Fibroblast of skin of back (primary cell): ENCODE data around the gene RNU1-2.
"Not testable (repeated sequence)": the region's sequence is repeated elsewhere in the genome, so short reads cannot be mapped to it uniquely, and the experiment has no call there.

ENCODE experiments used
- DNase-seq: peaks from one replicate; pipeline ENCODE4 v3.0.0-alpha.2; 2013

Gene RNU1-2

DNA sequence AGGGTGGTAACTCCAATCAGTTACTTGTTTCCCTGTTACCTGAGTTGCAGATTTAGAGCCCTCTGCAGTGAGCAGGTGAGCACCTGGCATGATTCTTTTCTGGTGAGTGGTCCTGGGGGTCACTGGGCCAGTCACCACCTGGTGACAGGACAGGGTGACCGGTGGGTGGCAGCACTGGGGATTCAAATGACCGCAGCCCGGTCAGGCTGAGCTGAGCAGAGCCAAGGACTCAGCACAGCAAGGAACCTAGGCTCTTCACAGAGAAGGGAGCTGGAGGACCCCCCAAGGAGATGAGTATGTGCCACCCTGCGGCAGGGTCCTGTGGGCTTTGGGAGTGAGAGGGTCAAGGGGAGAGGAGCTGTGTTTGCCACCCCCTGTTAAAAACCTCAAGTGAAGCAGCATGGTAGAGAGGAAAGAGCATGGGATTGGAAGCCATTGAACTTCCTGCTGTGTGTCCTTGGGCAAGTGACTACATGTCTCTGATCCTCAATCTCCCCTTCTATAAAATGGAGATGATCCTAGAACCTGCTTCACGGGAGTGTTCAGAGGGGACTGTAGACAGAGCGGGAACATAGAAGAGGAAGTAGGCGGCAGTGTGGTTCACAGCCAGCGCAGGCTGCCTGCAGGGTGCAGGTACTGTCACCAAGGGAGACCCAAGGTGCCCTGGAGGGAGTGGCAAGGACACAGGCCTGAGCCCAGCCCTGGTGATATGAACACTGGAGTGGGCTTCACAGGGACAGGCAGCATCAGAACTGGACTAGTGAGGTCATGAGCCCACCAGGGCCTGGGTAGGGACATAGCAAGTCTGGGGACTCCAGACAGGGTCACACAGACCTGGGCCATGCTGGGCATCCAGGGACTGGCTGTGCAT, 16.3 kb downstream of the RNU1-2 start:
- DNase-seq = not testable (repeated sequence)

DNA sequence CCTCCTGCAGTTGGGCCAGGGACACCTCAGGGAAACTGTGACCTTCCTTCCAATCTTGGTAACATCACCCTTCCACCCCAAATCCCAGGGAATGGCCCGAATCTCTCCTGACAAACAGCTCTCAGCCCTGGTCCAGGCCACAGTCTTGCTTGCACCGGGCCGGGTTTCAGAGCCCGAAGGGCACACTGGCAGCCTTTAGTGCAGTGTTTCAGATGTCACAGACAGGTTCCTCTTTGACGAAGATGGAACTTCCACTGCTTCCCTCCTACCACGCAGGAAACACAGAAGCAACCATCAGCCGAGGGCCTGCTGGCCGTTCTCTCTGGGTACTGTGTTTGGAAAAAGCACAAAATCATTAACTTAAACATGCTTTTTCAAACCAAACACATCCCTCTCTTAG, 17.0 kb downstream of the RNU1-2 start:
- not testable (repeated sequence) for DNase-seq

GRCh38 chr1:16913181-16913832, 17.5 kb downstream of the RNU1-2 start:
- no peak for DNase-seq

- DNase-seq = peak; percentile 95
Observed at GRCh38 chr1:16913833-16914662, 18.3 kb downstream of the RNU1-2 start.

DNA sequence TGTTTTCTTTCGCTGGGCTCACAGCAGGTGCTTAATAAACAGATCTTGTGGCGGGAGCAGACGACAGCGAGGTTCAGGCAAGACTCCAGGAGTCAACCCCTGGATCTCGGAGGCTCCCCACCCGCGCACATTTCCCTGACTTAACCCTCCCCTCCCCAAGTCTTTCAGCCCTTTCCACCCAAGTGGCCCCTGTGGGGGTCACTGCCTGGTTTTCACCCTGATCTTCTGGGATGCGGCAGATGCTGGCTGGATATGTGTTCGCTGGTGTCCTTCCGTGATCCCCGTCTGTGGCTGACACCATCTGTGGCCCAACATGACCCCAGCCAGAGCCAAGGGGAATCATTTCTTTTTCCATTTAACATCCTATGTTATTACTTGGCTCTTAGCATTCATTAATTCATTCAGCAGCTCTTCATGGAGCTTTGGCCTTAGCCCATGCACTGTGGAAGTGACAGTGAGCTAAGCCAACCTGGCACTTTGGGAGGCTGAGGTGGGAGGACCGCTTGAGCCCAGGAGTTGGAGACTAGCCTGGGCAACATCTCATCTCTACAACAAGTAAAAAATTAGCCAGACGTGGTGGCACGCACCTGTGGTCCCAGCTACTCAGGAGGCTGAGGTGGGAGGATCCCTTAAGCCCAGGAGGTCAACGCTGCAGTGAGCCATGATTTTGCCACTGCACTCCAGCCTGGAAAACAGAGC, 19.3 kb downstream of the RNU1-2 start:
- DNase-seq = not testable (repeated sequence)

- peak; percentile 17 for DNase-seq
Observed at GRCh38 chr1:16915627-16915973, 19.8 kb downstream of the RNU1-2 start.

- not testable (repeated sequence) for DNase-seq
Observed at GRCh38 chr1:16916036-16916880, 20.5 kb downstream of the RNU1-2 start.

DNA sequence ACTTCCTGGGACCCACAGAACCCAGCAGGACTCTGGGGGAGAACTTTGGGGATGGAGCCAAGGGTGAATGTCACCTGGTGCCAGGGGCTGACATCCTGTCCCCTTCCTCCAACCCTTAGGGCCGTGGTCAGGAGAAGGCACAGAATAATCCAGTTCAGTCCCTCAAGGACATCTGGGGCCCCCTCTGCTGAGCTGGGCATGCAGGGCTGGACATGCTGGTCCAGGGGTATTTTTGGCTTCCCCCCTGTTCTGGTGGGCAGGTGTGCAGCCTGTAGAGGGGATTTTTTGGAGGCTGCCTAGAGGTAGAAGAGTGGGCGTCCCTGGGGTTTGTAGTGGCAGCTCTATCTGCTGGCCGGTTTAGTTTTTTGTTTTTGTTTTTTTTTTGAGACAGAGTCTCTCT, 22.6 kb downstream of the RNU1-2 start:
- no peak for DNase-seq

GRCh38 chr1:16918936-16919665, 23.3 kb downstream of the RNU1-2 start:
- DNase-seq = not testable (repeated sequence)

DNA sequence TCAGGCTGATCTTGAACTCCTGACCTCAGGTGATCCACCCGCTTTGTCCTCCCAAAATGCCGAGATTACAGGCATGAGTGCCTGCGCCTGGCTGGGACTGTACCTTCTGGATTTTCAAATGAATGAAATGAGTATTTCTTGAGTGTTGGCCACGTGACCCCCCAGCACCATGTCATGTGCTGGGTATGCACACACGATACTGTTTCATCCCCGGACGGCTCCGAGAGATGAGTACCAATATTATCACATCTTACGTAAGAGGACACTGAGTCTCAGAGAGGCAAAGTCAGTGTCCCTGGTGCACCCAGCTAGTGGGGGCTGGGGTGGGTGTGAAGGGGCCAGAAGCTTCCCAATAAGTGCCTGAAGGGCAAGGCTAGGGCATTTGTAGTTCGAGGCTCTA, 25.2 kb downstream of the RNU1-2 start:
- no peak for DNase-seq

DNA sequence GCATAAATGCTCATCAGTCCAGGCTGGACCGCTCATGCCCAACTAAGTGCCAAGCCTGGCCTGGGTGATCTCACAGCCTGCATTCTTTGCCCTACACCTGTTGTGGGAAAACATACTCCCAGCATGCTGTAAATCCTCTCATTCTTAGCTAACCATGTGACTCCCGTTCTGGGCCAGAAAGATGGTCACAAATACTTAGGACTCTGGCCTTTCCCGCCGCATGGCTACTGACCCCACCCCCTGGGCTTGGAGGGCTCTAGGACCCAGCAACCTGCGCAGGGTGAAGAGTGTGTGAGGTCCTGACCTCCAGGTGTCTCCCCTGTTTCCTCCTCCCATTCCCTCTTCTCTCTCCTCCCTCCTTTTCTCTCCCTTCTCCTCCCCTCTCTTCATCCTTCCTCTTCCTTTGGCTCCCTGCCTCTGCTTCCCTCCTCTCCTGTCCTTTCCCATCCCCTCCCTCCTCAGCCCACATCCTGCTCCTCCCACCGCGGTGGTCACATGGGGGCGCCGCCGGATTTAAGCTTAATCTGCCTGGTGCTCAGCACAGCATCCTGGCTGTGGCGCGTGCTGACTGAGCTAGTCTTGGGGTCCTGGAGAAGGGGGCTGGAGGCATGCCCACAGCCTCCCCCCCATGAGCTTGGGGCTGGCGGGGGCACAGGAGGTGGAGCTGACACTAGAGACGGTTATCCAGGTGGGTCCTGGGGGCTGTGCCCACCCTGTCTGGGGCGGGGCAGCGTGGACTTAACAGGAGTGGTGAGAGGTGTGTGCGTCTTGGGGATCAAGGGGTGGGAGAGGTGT, 25.8 kb downstream of the RNU1-2 start, which contains the start of gene CROCC:
Gene CROCC, plus strand, starts transcription at position 541 of the 795 bp plus-strand sequence. Its CDS starts 88 bp downstream, at position 629.
- peak; percentile 57 for DNase-seq

DNA sequence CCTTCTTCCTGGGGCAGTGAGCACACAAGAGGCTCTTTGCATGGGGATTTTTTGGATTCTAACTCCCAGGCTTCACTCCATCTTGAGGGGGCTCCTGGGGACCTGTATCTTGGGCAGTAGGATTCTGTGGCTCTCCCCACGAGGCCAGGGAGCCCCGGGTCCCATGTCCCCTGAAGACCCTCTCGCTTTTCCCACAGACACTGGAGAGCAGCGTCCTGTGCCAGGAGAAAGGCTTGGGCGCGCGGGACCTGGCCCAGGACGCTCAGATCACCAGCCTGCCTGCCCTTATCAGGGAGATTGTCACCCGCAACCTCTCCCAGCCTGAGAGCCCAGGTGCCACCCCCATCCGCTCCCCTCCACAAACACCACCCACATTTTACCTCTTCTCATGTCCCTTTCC, 26.7 kb downstream of the RNU1-2 start:
- DNase-seq = no peak

DNA sequence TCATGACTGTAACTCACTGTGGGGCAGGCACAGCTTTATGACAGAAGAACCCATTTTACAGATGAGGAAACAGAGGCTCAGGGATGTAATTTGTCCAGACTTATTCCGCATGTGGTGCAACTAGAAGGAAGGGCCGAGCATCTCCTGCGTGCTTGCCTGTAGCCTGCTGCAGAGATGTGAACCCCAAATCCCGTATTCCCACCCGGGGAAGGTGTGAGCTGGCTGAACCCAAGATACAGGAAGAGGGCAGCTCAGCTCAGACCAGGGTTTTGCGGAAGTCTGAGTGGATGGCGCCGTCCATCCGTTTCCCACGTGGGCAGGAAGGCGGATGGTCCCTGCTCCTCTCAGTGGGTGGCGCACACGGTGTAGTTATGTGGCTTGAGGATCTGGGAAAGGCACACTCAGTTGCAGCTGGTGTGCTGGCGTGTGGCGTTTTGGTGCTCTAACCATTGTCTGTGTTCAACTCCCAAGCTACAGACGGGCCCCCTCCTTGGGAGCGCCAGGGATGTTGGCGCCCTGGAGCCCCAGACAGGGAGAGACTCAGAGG, 27.2 kb downstream of the RNU1-2 start:
- DNase-seq = no peak

DNA sequence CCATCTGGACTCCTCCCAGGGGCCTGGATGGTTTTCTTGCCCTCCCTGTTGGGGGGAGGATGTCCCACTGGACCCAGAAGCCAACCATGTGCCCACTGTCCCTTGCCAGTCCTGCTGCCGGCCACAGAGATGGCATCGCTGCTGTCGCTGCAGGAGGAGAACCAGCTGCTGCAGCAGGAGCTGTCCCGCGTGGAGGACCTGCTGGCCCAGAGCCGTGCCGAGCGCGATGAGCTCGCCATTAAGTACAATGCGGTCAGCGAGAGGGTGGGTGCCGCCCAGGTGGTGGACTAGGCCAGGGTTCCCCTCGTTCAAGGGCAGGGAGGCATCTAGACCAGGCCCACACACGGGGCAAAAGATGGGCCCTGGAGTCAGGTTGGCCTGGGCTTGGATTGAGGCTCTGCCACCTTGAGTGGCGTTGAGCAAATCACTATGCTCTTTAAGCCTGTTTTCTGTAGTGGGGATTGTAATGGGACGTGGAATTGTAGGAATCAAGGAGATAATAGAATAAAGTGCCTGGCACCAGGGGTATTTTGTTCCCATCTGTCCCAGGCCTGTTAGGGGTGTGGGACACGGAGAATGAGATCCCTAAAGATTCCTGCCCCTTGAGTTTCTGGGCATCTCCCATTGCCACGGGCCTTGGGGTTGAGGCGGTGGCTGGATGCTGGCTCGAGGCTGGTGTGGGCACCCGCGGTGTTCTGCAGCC, 28.6 kb downstream of the RNU1-2 start:
- no peak for DNase-seq

DNA sequence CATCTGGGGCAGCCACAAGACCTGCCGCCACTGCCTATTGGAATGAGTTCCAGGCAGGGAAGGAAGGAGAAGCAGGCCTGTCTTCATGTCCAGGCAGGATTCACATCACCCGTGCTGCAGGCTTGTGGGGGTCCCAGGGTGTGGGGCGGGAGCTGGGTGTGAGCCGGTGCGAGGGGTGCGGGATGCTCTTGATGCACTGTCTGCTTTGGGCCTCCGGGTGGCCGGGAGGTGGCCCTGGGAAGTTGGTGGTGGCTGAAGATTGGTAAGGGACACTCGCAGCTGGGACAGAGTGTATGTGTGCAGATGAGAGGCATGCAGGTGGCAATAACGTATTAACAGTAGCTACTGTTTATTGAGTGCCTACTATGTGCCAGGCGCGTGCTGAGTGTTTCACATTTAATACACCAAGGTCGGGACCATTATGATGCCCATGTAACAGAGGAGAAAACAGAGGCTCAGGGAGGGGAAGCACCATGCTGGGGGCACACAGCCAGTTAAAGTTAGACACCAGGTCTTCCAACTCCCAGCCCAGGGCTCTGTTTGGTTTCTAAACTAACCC, 29.2 kb downstream of the RNU1-2 start:
- no peak for DNase-seq

DNA sequence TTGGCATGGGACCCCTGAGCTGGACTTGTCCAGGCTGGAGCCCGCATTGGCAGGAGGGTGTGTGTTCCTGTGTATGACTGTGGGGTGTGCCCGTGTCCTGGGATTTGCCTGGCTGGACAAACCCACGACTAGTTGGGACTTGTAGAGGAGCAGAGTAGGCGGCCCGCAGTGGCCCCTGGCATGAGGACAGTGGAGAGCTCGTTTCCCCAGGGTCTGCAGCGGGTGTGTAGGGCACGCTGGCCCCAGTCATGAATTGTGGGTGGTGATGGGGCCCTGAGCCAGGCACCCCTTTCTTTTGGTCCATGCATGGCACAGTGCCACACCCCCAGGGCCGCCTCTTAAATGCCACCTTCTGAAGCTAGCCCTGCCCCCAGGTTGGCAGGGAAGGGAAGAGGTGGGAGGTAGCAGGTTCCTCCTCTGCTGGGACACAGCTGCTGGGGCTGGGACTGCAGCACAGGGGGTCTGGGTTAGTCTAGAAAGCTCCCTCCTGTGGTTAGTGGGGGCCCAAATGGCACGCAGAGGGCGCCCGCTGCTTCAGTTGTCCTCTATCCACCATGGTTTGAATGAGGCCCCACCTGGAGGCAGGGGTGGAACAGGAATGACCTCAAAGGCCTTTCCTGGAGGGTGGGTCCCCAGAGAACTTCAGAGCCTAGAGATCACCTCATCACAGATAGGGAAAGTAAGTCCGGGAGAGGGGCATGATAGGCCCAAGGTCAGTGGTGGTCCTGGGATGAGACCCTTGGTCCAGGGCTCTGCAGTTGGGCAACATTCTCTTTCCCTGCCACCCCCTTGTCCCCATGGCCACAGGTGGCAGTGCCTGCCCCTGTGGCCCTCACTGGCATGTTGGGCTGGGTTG, 30.1 kb downstream of the RNU1-2 start:
- no peak for DNase-seq

GRCh38 chr1:16926491-16927073, 30.8 kb downstream of the RNU1-2 start:
- peak; percentile 16 for DNase-seq
